Common myeloid progenitor, CD34-positive (primary cell): ENCODE results near the gene PTPRM.

ENCODE experiments used
- CTCF ChIA-PET: fragments of 350-600 bp; sonication (Branson Sonifier 250); formaldehyde crosslinking; loops from one replicate; lab custom pipeline; 2021; ENCODE audit warnings: antibody characterized with exemption; lab: Charles Lee
- POLR2A ChIA-PET: fragments of 350-600 bp; sonication (Branson Sonifier 250); formaldehyde crosslinking; loops from one replicate; lab custom pipeline; 2021; ENCODE audit warnings: antibody characterized with exemption; lab: Charles Lee
- DNase-seq, 3 donors: peaks; one replicate each; pipeline versions ENCODE4 v3.0.0 to v3.0.0-alpha.2; 2013
- H3K27ac ChIP-seq, 2 experiments: 1 replicate in 1 of 2; 2 replicates in 1 of 2; pipeline ENCODE4 v1.7.0; 2013; ENCODE audit warnings: inconsistent platforms in 2 of 2, low read length in 2 of 2, mild to moderate bottlenecking in 2 of 2, low read depth in 1 of 2, moderate library complexity in 1 of 2; ENCODE audit not compliant: severe bottlenecking in 2 of 2, insufficient read depth in 1 of 2, poor library complexity in 1 of 2
- H3K27me3 ChIP-seq, 5 experiments: replicated peaks in 2 of 5; 1 replicate in 3 of 5; 2 replicates in 2 of 5; pipeline versions ENCODE4 v1.6.1 to v1.7.0; 2013; ENCODE audit warnings: low read length in 4 of 5, mild to moderate bottlenecking in 2 of 5, moderate library complexity in 2 of 5, inconsistent platforms in 1 of 5; ENCODE audit not compliant: insufficient read depth in 5 of 5, control insufficient read depth in 4 of 5
- H3K36me3 ChIP-seq, 4 experiments: 1 replicate in 2 of 4; 2 replicates in 2 of 4; pipeline versions ENCODE4 v1.6.1 to v1.7.0; 2013; ENCODE audit warnings: low read length in 3 of 4, control low read depth in 1 of 4, mild to moderate bottlenecking in 1 of 4; ENCODE audit not compliant: control insufficient read depth in 4 of 4, insufficient read depth in 4 of 4
- H3K4me1 ChIP-seq, 4 experiments: 1 replicate in 3 of 4; 2 replicates in 1 of 4; pipeline versions ENCODE4 v1.6.1 to v1.7.1; 2013; ENCODE audit warnings: low read length in 3 of 4, mild to moderate bottlenecking in 3 of 4, control low read depth in 1 of 4, inconsistent platforms in 1 of 4, moderate library complexity in 1 of 4; ENCODE audit not compliant: control insufficient read depth in 4 of 4, insufficient read depth in 4 of 4; ENCODE audit errors: control extremely low read depth in 1 of 4
- H3K4me3 ChIP-seq, 7 experiments: 1 replicate in 4 of 7; 2 replicates in 3 of 7; pipeline versions ENCODE4 v1.5.1 to v1.7.0; 2013; ENCODE audit warnings: mild to moderate bottlenecking in 7 of 7, low read length in 6 of 7, moderate library complexity in 6 of 7, inconsistent platforms in 2 of 7, low read depth in 2 of 7, control low read depth in 1 of 7; ENCODE audit not compliant: insufficient read depth in 4 of 7, control insufficient read depth in 1 of 7; ENCODE audit errors: extremely low read depth in 1 of 7
- H3K9me3 ChIP-seq, 5 experiments: 1 replicate in 4 of 5; 2 replicates in 1 of 5; pipeline versions ENCODE4 v1.6.1 to v1.7.1; 2013; ENCODE audit warnings: low read length in 4 of 5, mild to moderate bottlenecking in 2 of 5, inconsistent platforms in 1 of 5, low read depth in 1 of 5, moderate library complexity in 1 of 5; ENCODE audit not compliant: control insufficient read depth in 4 of 5, insufficient read depth in 2 of 5; ENCODE audit errors: control extremely low read depth in 1 of 5
- WGBS: methylation state at CpG from one replicate; pipeline ENCODE4 v1.1.5; 2013; ENCODE audit not compliant: insufficient coverage; 5-methylcytosine and 5-hydroxymethylcytosine counted together

The PTPRM gene

GRCh38 chr18:8413751-8414150, 846.6 kb downstream of the PTPRM start:
- Histone ChIP-seq H3K4me1 (no peaks in the 10 kb centered on the region), H3K9me3 (peaks cover 2 to 15% (median 4%) of the 10 kb centered on the region in 5 experiments), H3K36me3 (no peaks in the 10 kb centered on the region), H3K4me3 (no peak overlapping the region), H3K27ac (no peak overlapping the region), H3K27me3 (peaks cover 0 to 7% (median 0%) of the 10 kb centered on the region in 5 experiments)
- ChIA-PET POLR2A (no interaction called here), CTCF (interaction anchor here (1.7 kb wide), 1 partner anchor 15 kb away, joined by 3 read pairs; no protein-coding TSS in a partner anchor)
- 81% methylated on average over 5 of the region's 6 CpGs for WGBS
- no peak for DNase-seq

GRCh38 chr18:8416212-8417019, 849.3 kb downstream of the PTPRM start:
- no peak overlapping the region for H3K4me3 ChIP-seq
- ChIA-PET CTCF (no interaction called here), POLR2A (no interaction called here)
- peaks cover 2 to 14% (median 3%) of the 10 kb centered on the region in 5 experiments for H3K9me3 ChIP-seq
- no peak for DNase-seq
- H3K4me1 ChIP-seq, result no peaks in the 10 kb centered on the region
- 63% methylated on average over 10 of the region's 15 CpGs for WGBS
- H3K27ac ChIP-seq, result no peak overlapping the region
- H3K36me3 ChIP-seq, result no peaks in the 10 kb centered on the region
- H3K27me3 ChIP-seq, result peaks cover 0 to 7% (median 0%) of the 10 kb centered on the region in 5 experiments

GRCh38 chr18:8422391-8422790, 855.3 kb downstream of the PTPRM start:
- no peaks in the 10 kb centered on the region for H3K36me3 ChIP-seq
- no peak overlapping the region for H3K4me3 ChIP-seq
- no peak overlapping the region for H3K27ac ChIP-seq
- H3K9me3 ChIP-seq, result peaks cover 0 to 4% (median 0%) of the 10 kb centered on the region in 5 experiments
- ChIA-PET CTCF (interaction anchor here (1.0 kb wide), 1 partner anchor 50 kb away, joined by 5 read pairs; no protein-coding TSS in a partner anchor), POLR2A (no interaction called here)
- DNase-seq, result no peak
- peaks cover 0 to 2% (median 0%) of the 10 kb centered on the region in 5 experiments for H3K27me3 ChIP-seq
- WGBS, result 93% methylated on average over 3 of the region's 3 CpGs
- no peaks in the 10 kb centered on the region for H3K4me1 ChIP-seq

- Histone ChIP-seq H3K4me3 (no peak overlapping the region), H3K27ac (no peak overlapping the region), H3K27me3 (peaks cover 0 to 2% (median 0%) of the 10 kb centered on the region in 5 experiments), H3K36me3 (no peaks in the 10 kb centered on the region), H3K4me1 (no peaks in the 10 kb centered on the region), H3K9me3 (peaks cover 0 to 4% (median 0%) of the 10 kb centered on the region in 5 experiments)
- ChIA-PET POLR2A (no interaction called here), CTCF (no interaction called here)
- no peak for DNase-seq
- 80% methylated on average over 1 of the region's 11 CpGs for WGBS
Measured at GRCh38 chr18:8423051-8423557, 856.0 kb downstream of the PTPRM start.

GRCh38 chr18:8424481-8424880, 857.4 kb downstream of the PTPRM start:
- H3K27ac ChIP-seq, result no peak overlapping the region
- peaks cover 0 to 4% (median 0%) of the 10 kb centered on the region in 5 experiments for H3K9me3 ChIP-seq
- H3K27me3 ChIP-seq, result peaks cover 0 to 2% (median 0%) of the 10 kb centered on the region in 5 experiments
- no peak overlapping the region for H3K4me3 ChIP-seq
- H3K36me3 ChIP-seq, result no peaks in the 10 kb centered on the region
- DNase-seq, result no peak
- WGBS, result 93% methylated on average over 7 of the region's 7 CpGs
- H3K4me1 ChIP-seq, result no peaks in the 10 kb centered on the region
- ChIA-PET CTCF (no interaction called here), POLR2A (no interaction called here)

GRCh38 chr18:8424917-8425725, 858.0 kb downstream of the PTPRM start:
- Histone ChIP-seq H3K36me3 (no peaks in the 10 kb centered on the region), H3K4me3 (no peak overlapping the region), H3K9me3 (peaks cover 0 to 4% (median 0%) of the 10 kb centered on the region in 5 experiments), H3K27ac (no peak overlapping the region), H3K4me1 (no peaks in the 10 kb centered on the region), H3K27me3 (peaks cover 0 to 2% (median 0%) of the 10 kb centered on the region in 5 experiments)
- 90% methylated on average over 10 of the region's 13 CpGs for WGBS
- no peak for DNase-seq
- ChIA-PET POLR2A (no interaction called here), CTCF (interaction anchor here (0.5 kb wide), 1 partner anchor 186 kb away, joined by 6 read pairs; no protein-coding TSS in a partner anchor)
